Glutamatergic neuron (in vitro differentiated cells): ENCODE results near the gene TRIM75. TPM values are rescaled to one million over a fixed set of nuclear protein-coding genes. Genes with fewer than 3 reads are reported as not detected.
"Not testable (repeated sequence)": the region's sequence is repeated elsewhere in the genome, so short reads cannot be mapped to it uniquely, and the experiment has no call there.

Experiments
- DNase-seq: peaks from one replicate; pipeline ENCODE4 v3.0.0; 2022
- H3K27ac Mint-ChIP-seq: one replicate; pipeline ENCODE4 v1.8.0; 2020; ENCODE audit warnings: mild to moderate bottlenecking, mixed read lengths, inconsistent platforms; ENCODE audit not compliant: unreplicated experiment
- H3K27me3 Mint-ChIP-seq: one replicate; pipeline ENCODE4 v1.8.0; 2020; ENCODE audit warnings: mild to moderate bottlenecking, moderate library complexity, mixed read lengths, inconsistent platforms; ENCODE audit not compliant: unreplicated experiment
- H3K36me3 Mint-ChIP-seq: one replicate; pipeline ENCODE4 v1.8.0; 2020; ENCODE audit warnings: mild to moderate bottlenecking, mixed read lengths, inconsistent platforms; ENCODE audit not compliant: unreplicated experiment
- H3K4me1 Mint-ChIP-seq: one replicate; pipeline ENCODE4 v1.8.0; 2020; ENCODE audit warnings: mild to moderate bottlenecking, low read depth, mixed read lengths, inconsistent platforms; ENCODE audit not compliant: unreplicated experiment
- H3K4me3 Mint-ChIP-seq: one replicate; pipeline ENCODE4 v1.8.0; 2020; ENCODE audit warnings: mild to moderate bottlenecking, mixed read lengths, inconsistent platforms; ENCODE audit not compliant: unreplicated experiment
- H3K9me3 Mint-ChIP-seq: one replicate; pipeline ENCODE4 v1.8.0; 2020; ENCODE audit warnings: mild to moderate bottlenecking, moderate library complexity, mixed read lengths, inconsistent platforms; ENCODE audit not compliant: unreplicated experiment
- CTCF ChIP-seq: fragments of 200-600 bp; sonication (generic); IDR thresholded peaks from one replicate; pipeline ENCODE4 v1.5.0; 2021; ENCODE audit not compliant: partially characterized antibody, unreplicated experiment
- total RNA-seq: library from RNA; stranded (reverse); fragmentation: NEBNext Ultra II Directional; extraction: Animal tissue kit (Norgen Biotek cat#: 25700); gene quantifications from one replicate; pipeline ENCODE4 v1.2.1, GENCODE V29; 2021; ENCODE audit not compliant: unreplicated experiment

TRIM75 gene
- total RNA-seq, 1 donor from 2014 or later: 0.29 TPM

- TF ChIP-seq CTCF: no peak
- DNase-seq: no peak
- H3K27me3 Mint-ChIP-seq: peaks cover 7% of the 10 kb centered on the region
- no peak overlapping the region for H3K4me3 Mint-ChIP-seq
- peaks cover 7% of the 10 kb centered on the region for H3K9me3 Mint-ChIP-seq
- peaks cover 16% of the 10 kb centered on the region for H3K4me1 Mint-ChIP-seq
- no peak overlapping the region for H3K27ac Mint-ChIP-seq
- no peaks in the 10 kb centered on the region for H3K36me3 Mint-ChIP-seq
Measured at GRCh38 chr4:165010487-165010886, 43.2 kb upstream of the TRIM75 start.

GRCh38 chr4:165010991-165011390 lies 42.7 kb upstream of the TRIM75 start:
- Mint-ChIP-seq H3K4me3 (no peak overlapping the region), H3K27me3 (peaks cover 7% of the 10 kb centered on the region), H3K9me3 (peaks cover 7% of the 10 kb centered on the region), H3K27ac (peak overlapping the region; percentile 10), H3K4me1 (peaks cover 15% of the 10 kb centered on the region), H3K36me3 (no peaks in the 10 kb centered on the region)
- TF ChIP-seq CTCF: no peak
- no peak for DNase-seq

- Mint-ChIP-seq H3K27ac (peak overlapping the region; percentile 10), H3K4me1 (peaks cover 11% of the 10 kb centered on the region), H3K4me3 (no peak overlapping the region), H3K9me3 (peaks cover 7% of the 10 kb centered on the region), H3K36me3 (no peaks in the 10 kb centered on the region), H3K27me3 (peaks cover 7% of the 10 kb centered on the region)
- DNase-seq: no peak
- no peak for TF ChIP-seq CTCF
Measured at GRCh38 chr4:165011403-165011802, 42.3 kb upstream of the TRIM75 start.

GRCh38 chr4:165013691-165014090 lies 40.0 kb upstream of the TRIM75 start:
- H3K27ac Mint-ChIP-seq: no peak overlapping the region
- peaks cover 14% of the 10 kb centered on the region for H3K4me1 Mint-ChIP-seq
- no peaks in the 10 kb centered on the region for H3K36me3 Mint-ChIP-seq
- peaks cover 7% of the 10 kb centered on the region for H3K9me3 Mint-ChIP-seq
- H3K4me3 Mint-ChIP-seq: no peak overlapping the region
- H3K27me3 Mint-ChIP-seq: peaks cover 8% of the 10 kb centered on the region
- TF ChIP-seq CTCF: no peak
- DNase-seq: no peak

- no peak overlapping the region for H3K4me3 Mint-ChIP-seq
- H3K27me3 Mint-ChIP-seq: peaks cover 6% of the 10 kb centered on the region
- peak overlapping the region; percentile 75 for H3K27ac Mint-ChIP-seq
- TF ChIP-seq CTCF: peak; percentile 30
- H3K4me1 Mint-ChIP-seq: peaks cover 8% of the 10 kb centered on the region
- H3K9me3 Mint-ChIP-seq: peaks cover 10% of the 10 kb centered on the region
- peaks cover 6% of the 10 kb centered on the region for H3K36me3 Mint-ChIP-seq
- DNase-seq: no peak
Measured at GRCh38 chr4:165016971-165017370, 36.7 kb upstream of the TRIM75 start.

- not testable (repeated sequence) for H3K9me3 Mint-ChIP-seq, H3K4me1 Mint-ChIP-seq, DNase-seq, H3K36me3 Mint-ChIP-seq, H3K27ac Mint-ChIP-seq, H3K27me3 Mint-ChIP-seq, H3K4me3 Mint-ChIP-seq
Measured at GRCh38 chr4:165019995-165020394, 33.7 kb upstream of the TRIM75 start.

GRCh38 chr4:165025782-165026181 lies 27.9 kb upstream of the TRIM75 start:
- H3K4me1 Mint-ChIP-seq, H3K27me3 Mint-ChIP-seq, DNase-seq, H3K27ac Mint-ChIP-seq, H3K36me3 Mint-ChIP-seq, H3K9me3 Mint-ChIP-seq, H3K4me3 Mint-ChIP-seq: not testable (repeated sequence)
